Stimulated activated naive CD8-positive, alpha-beta T cell treated with anti-CD3 and anti-CD28 coated beads, Interleukin-15, amount 100 ng/mL, for 72 hours (primary cell): Measurements from ENCODE around the gene ZDHHC8.
A peak's percentile ranks its signal among the peaks of the same experiment; 100 is the strongest.

Source experiments
- ATAC-seq: fragments of 150-1000 bp; cut with Tn5 transposase; 2 replicates; pipeline ENCODE4 v1.10.0; 2021; ENCODE audit warnings: mild to moderate bottlenecking, moderate library complexity
- DNase-seq, 2 donors: peaks; one replicate each; pipeline ENCODE4 v3.0.0; 2021 to 2022
- H3K27ac Mint-ChIP-seq, 2 donors: one replicate each; pipeline ENCODE4 v1.8.0; 2022; ENCODE audit warnings: mild to moderate bottlenecking in 2 of 2, mixed read lengths in 2 of 2, moderate library complexity in 2 of 2
- H3K27me3 Mint-ChIP-seq: one replicate; pipeline ENCODE4 v1.8.0; 2022; ENCODE audit warnings: mixed read lengths
- H3K4me1 Mint-ChIP-seq: one replicate; pipeline ENCODE4 v1.8.0; 2022; ENCODE audit warnings: mild to moderate bottlenecking, mixed read lengths
- H3K4me3 Mint-ChIP-seq, 2 donors: one replicate each; pipeline ENCODE4 v1.8.0; 2022; ENCODE audit warnings: mild to moderate bottlenecking in 2 of 2, mixed read lengths in 2 of 2, moderate library complexity in 1 of 2
- H3K9me3 Mint-ChIP-seq, 2 donors: one replicate each; pipeline ENCODE4 v1.8.0; 2022; ENCODE audit warnings: mixed read lengths in 2 of 2

Gene ZDHHC8

DNA sequence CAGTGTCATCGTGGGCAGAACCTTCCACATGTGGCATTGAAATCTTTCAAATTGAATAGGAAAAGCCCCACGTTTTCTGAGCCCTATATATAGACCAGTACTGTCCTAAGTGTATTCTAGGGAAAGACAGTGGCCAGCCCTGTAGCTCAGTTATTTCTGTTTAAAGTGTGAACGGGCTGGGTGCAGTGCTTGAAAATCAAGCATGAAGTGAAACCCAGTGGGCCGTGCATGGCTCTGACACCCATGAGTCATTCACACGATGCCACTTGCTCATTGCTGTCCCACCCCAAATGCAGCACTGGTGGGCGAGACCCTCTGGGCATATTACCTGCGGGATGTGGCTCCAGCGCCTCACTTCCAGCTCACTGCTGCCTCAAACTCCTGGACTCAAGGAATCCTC lies 49.0 kb downstream of the ZDHHC8 start:
- no peak overlapping the region for H3K4me3 Mint-ChIP-seq
- H3K4me1 Mint-ChIP-seq, result no peaks in the 10 kb centered on the region
- ATAC-seq (no peak), DNase-seq (no peak)
- H3K9me3 Mint-ChIP-seq, result no peaks in the 10 kb centered on the region
- H3K27me3 Mint-ChIP-seq, result no peaks in the 10 kb centered on the region
- H3K27ac Mint-ChIP-seq, result no peak overlapping the region

- H3K27ac Mint-ChIP-seq, result no peak overlapping the region
- ATAC-seq (no peak), DNase-seq (no peak)
These were observed 49.7 kb downstream of the ZDHHC8 start for GRCh38 chr22:20181194-20181883.

GRCh38 chr22:20181884-20182236 lies 50.3 kb downstream of the ZDHHC8 start:
- Mint-ChIP-seq H3K4me1 (no peaks in the 10 kb centered on the region), H3K4me3 (no peak overlapping the region), H3K9me3 (no peaks in the 10 kb centered on the region), H3K27ac (peak overlapping the region in 1 of 2 donors; percentile 63), H3K27me3 (no peaks in the 10 kb centered on the region)
- no peak for ATAC-seq
- no peak for DNase-seq

More at GRCh38 chr22:20181194-20181883, 49.7 kb downstream of the ZDHHC8 start:
- no peaks in the 10 kb centered on the region for H3K27me3 Mint-ChIP-seq
- no peaks in the 10 kb centered on the region for H3K9me3 Mint-ChIP-seq
- H3K4me1 Mint-ChIP-seq, result no peaks in the 10 kb centered on the region
- no peak overlapping the region for H3K4me3 Mint-ChIP-seq

DNA sequence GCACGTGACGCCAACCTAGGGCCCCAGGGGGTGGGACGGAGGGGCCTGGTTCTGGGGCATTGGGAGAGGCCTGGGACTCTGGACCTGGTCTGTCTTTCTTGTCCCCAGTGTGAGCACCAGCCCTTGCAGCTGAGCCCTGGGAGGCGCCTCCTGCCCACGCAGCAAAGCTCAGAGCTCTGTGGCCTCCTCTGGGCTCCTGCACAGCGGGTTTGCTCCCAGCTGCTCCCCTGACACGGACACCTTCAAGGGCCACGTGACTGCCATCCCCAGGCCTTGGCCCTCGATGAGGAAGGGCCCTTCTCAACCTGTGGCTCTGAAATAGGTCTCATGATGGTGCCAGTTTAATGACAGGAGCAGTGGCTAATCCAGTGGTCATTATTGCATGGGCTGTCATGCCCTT lies 50.8 kb downstream of the ZDHHC8 start:
- no peak overlapping the region for H3K27ac Mint-ChIP-seq
- no peaks in the 10 kb centered on the region for H3K27me3 Mint-ChIP-seq
- H3K4me3 Mint-ChIP-seq, result no peak overlapping the region
- no peaks in the 10 kb centered on the region for H3K9me3 Mint-ChIP-seq
- DNase-seq, result no peak
- ATAC-seq, result no peak
- no peaks in the 10 kb centered on the region for H3K4me1 Mint-ChIP-seq

DNA sequence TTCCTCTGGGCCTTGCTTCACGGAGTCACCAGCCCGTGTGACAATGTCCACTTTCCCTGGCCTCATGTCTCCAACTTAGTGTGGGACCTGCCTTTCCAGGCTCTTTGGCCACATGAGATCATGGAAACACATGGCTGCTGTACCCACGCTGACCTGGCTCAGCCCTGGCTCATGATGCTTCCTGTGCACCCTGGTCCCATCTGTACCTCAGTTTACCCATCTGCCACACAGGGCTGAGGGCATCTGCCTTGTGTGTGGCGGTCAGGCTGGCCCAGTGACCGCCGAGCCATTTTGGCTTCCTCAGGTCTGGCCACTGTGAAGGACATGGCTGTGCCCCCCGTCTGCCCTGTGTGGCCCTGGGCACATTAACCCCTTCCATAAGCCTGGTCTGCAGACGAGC lies 51.5 kb downstream of the ZDHHC8 start:
- ATAC-seq (no peak), DNase-seq (no peak)
- H3K27me3 Mint-ChIP-seq, result no peaks in the 10 kb centered on the region
- no peak overlapping the region for H3K4me3 Mint-ChIP-seq
- H3K4me1 Mint-ChIP-seq, result no peaks in the 10 kb centered on the region
- no peak overlapping the region for H3K27ac Mint-ChIP-seq
- no peaks in the 10 kb centered on the region for H3K9me3 Mint-ChIP-seq

DNA sequence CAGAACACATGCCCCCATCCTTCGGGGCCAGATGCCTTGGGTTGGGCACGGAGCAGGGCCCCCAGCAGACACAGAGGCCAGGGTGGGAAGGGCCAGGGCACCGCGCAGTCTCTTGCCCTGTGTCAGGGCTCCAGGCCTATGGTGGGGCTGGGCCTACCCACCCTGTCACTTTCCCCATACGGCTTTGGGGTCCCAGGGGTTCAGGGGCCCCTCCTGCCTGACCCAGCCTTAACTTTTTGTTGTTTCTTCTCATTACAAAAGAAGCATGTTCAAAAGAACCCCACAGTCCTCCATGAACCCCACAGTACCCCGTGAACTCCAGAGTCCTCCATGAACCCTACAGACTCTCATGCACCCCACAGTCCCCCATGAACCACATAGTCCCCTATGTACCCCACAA lies 52.2 kb downstream of the ZDHHC8 start:
- H3K4me3 Mint-ChIP-seq, result no peak overlapping the region
- no peaks in the 10 kb centered on the region for H3K4me1 Mint-ChIP-seq
- H3K9me3 Mint-ChIP-seq, result no peaks in the 10 kb centered on the region
- no peaks in the 10 kb centered on the region for H3K27me3 Mint-ChIP-seq
- no peak for ATAC-seq
- H3K27ac Mint-ChIP-seq, result no peak overlapping the region
- DNase-seq, result no peak

- no peak overlapping the region for H3K4me3 Mint-ChIP-seq
- ATAC-seq (no peak), DNase-seq (no peak)
- H3K27me3 Mint-ChIP-seq, result no peaks in the 10 kb centered on the region
- no peaks in the 10 kb centered on the region for H3K9me3 Mint-ChIP-seq
- H3K4me1 Mint-ChIP-seq, result peaks cover 1% of the 10 kb centered on the region
- no peak overlapping the region for H3K27ac Mint-ChIP-seq
These were observed 53.0 kb downstream of the ZDHHC8 start for GRCh38 chr22:20184501-20185165.

- no peak for DNase-seq
- Mint-ChIP-seq H3K9me3 (no peaks in the 10 kb centered on the region), H3K4me1 (peaks cover 7% of the 10 kb centered on the region), H3K27ac (no peak overlapping the region), H3K27me3 (no peaks in the 10 kb centered on the region), H3K4me3 (no peak overlapping the region)
- no peak for ATAC-seq
These were observed 54.1 kb downstream of the ZDHHC8 start for GRCh38 chr22:20185750-20186149.

GRCh38 chr22:20186183-20186870 lies 54.7 kb downstream of the ZDHHC8 start:
- ATAC-seq, result no peak
- Mint-ChIP-seq H3K9me3 (no peaks in the 10 kb centered on the region), H3K27me3 (no peaks in the 10 kb centered on the region), H3K27ac (no peak overlapping the region), H3K4me3 (no peak overlapping the region), H3K4me1 (peaks cover 7% of the 10 kb centered on the region)
- no peak for DNase-seq

DNA sequence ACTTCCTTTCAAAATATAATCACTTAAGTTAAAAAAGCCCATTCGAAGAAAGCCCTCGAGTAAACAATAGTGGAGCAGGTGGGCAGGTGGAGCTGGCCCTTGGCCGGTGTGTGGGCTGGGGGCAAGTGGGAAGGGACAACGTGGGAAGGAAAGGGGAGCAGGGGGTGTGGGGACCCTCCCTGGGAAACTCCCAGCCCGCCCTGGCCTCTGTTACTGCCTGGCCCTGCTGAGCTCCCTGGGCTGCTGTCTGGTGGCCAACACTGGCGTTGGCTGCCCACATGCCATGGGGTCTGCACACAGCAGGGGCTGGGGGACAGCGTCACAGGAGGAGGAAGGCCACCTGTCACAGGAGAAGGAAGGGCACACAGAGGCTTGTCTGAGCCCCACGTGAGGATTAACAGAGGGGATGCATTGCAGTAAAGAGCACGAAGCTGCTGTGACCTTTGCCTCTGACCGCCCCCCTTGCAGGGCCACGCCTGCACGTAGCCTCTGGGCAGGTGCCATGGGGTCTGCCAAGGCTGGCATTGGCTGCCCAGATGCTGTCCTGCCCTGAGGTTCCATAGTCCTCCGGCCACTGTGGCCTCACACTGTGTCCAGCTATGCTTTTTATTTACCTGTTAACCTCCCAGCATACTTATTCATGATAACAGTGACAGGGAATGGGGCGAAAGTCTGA lies 55.4 kb downstream of the ZDHHC8 start:
- H3K4me1 Mint-ChIP-seq, result peaks cover 7% of the 10 kb centered on the region
- H3K27ac Mint-ChIP-seq, result no peak overlapping the region
- H3K27me3 Mint-ChIP-seq, result no peaks in the 10 kb centered on the region
- no peaks in the 10 kb centered on the region for H3K9me3 Mint-ChIP-seq
- no peak for ATAC-seq
- H3K4me3 Mint-ChIP-seq, result no peak overlapping the region
- DNase-seq, result no peak

- no peaks in the 10 kb centered on the region for H3K27me3 Mint-ChIP-seq
- no peak overlapping the region for H3K27ac Mint-ChIP-seq
- DNase-seq, result no peak
- peaks cover 7% of the 10 kb centered on the region for H3K4me1 Mint-ChIP-seq
- H3K9me3 Mint-ChIP-seq, result no peaks in the 10 kb centered on the region
- no peak for ATAC-seq
- no peak overlapping the region for H3K4me3 Mint-ChIP-seq
These were observed 56.4 kb downstream of the ZDHHC8 start for GRCh38 chr22:20187777-20188566.

DNA sequence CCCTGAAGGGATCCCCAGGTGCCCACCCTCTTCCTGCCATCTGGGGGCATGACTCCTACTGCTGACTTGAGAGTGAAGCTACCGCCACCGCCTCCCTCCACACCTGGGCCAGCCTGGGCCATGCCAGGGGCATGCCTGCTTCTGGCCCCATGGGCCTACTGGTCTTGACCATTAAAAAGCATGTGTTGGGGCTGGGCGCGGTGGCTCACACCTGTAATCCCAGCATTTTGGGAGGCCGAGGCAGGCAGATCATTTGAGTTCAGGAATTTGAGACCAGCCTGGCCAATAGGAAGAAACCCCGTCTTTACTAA lies 56.9 kb downstream of the ZDHHC8 start:
- no peaks in the 10 kb centered on the region for H3K27me3 Mint-ChIP-seq
- no peak for DNase-seq
- no peak overlapping the region for H3K27ac Mint-ChIP-seq
- H3K4me3 Mint-ChIP-seq, result no peak overlapping the region
- H3K9me3 Mint-ChIP-seq, result no peaks in the 10 kb centered on the region
- ATAC-seq, result no peak
- peaks cover 7% of the 10 kb centered on the region for H3K4me1 Mint-ChIP-seq

DNA sequence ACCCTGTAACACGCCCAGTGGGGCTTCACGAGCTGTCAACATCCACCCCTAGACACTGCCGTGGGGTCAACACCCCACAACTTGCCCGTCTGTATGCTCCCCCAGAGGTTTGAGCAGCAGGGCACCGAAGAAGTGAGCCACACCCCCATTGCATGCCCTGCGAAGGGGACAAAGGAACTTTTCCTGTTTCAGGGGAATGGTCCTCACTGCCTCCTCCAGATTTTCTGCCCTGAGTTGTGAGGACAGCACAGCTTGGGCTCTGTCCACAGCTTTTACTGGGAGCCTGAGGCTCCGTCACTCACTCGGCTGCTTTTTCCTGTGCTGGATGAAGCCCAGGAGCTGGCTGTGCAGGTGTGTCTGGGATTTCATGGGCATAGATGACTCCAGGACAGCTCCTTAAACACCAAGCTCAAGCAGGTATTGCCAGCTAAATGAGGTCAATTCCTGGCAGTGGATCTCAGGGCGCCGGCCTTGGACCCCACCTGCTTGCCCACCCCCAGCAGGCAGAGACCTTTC lies 59.5 kb downstream of the ZDHHC8 start:
- no peak for ATAC-seq
- no peaks in the 10 kb centered on the region for H3K9me3 Mint-ChIP-seq
- DNase-seq, result no peak
- no peaks in the 10 kb centered on the region for H3K27me3 Mint-ChIP-seq
- no peak overlapping the region for H3K4me3 Mint-ChIP-seq
- peaks cover 7% of the 10 kb centered on the region for H3K4me1 Mint-ChIP-seq
- no peak overlapping the region for H3K27ac Mint-ChIP-seq

DNA sequence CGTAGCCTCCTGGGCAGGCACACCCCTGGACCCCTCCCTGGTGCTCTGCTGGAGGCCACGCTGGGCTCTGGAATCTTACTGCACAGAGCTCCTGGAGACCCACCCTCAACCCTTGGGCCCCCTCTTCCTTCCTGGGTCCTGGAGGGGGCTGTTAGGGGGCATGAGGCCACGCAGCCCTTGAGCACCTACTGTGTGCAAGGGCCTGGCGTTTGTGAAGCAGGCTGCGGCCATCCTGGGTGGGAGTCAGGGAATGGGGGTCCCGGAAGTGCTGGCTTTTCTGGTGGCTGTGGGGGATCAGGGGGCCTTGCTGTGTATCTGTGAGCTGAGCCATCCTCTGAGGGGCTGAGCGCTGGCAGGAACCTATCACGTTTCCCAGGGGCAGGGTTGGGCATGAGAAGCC lies 60.2 kb downstream of the ZDHHC8 start:
- no peaks in the 10 kb centered on the region for H3K27me3 Mint-ChIP-seq
- H3K27ac Mint-ChIP-seq, result no peak overlapping the region
- H3K9me3 Mint-ChIP-seq, result no peaks in the 10 kb centered on the region
- H3K4me3 Mint-ChIP-seq, result no peak overlapping the region
- DNase-seq (no peak), ATAC-seq (no peak)
- H3K4me1 Mint-ChIP-seq, result peaks cover 7% of the 10 kb centered on the region

DNA sequence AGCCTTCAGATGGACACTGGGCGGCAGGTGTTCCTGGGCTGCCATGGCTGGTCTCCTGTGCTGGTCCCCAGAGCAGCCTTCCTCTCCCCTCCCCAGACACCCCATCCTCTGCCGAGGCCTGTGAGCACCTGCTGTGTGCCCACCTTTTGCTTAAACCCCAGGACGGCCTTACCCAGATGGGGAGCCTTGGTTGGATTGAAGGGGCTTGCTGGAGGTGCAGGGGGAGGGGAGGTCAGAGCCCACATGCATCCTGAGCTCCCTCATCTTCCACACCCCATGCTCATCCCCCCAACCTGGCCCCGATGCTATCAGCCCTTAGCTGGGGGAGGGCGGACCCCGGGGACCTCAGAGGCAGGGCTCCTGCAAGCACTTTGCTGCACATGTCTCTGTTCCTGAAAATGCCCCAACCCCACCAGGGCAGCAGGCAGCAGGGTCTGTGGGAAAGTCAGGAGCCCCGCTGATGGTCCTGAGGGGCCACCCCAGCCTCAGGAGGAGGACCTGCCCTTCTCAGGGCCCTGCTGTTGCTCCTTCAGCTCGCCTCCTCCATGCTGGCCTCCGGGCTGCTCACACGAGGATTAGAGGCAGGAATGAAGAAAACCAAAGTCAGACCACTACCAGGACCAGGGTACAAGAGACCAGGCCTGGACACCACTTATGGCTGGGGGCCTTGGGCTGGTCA lies 60.8 kb downstream of the ZDHHC8 start:
- no peak overlapping the region for H3K4me3 Mint-ChIP-seq
- ATAC-seq (no peak), DNase-seq (no peak)
- no peaks in the 10 kb centered on the region for H3K9me3 Mint-ChIP-seq
- H3K27me3 Mint-ChIP-seq, result no peaks in the 10 kb centered on the region
- H3K27ac Mint-ChIP-seq, result peak overlapping the region in 1 of 2 donors; percentile 48
- peaks cover 7% of the 10 kb centered on the region for H3K4me1 Mint-ChIP-seq
